ENCODE measurements around the gene LDLRAD3.

The LDLRAD3 gene

GRCh38 chr11:36081274-36081945 is 137.5 kb downstream of the LDLRAD3 start:
- Histone ChIP-seq H3K36me3 (ENCODE audit: control insufficient read depth, insufficient read depth, low read length) (no peaks in the 10 kb centered on the region), H3K4me3 (replicated peaks; ENCODE audit: low read depth, low read length) (no peak overlapping the region), H3K27me3 (replicated peaks; ENCODE audit: control insufficient read depth, insufficient read depth, low read length) (no peaks in the 10 kb centered on the region)
- no peak for DNase-seq (ENCODE audit: extremely low read depth, insufficient read length)
- no peak for TF ChIP-seq CTCF (IDR thresholded peaks at IDR 0.05; ENCODE audit: insufficient read depth, low read length, poor library complexity, severe bottlenecking)

- no peaks in the 10 kb centered on the region for H3K36me3 ChIP-seq (ENCODE audit: control insufficient read depth, insufficient read depth, low read length)
- no peaks in the 10 kb centered on the region; the same call in 1 of the 2 replicates for H3K27me3 ChIP-seq (replicated peaks; ENCODE audit: control insufficient read depth, insufficient read depth, low read length)
- DNase-seq (ENCODE audit: extremely low read depth, insufficient read length), result no peak
- TF ChIP-seq CTCF (IDR thresholded peaks at IDR 0.05; ENCODE audit: insufficient read depth, low read length, poor library complexity, severe bottlenecking), result no peak
- H3K4me3 ChIP-seq (replicated peaks; ENCODE audit: low read depth, low read length), result no peak overlapping the region
These were observed 142.5 kb downstream of the LDLRAD3 start for GRCh38 chr11:36086366-36086765.

- TF ChIP-seq CTCF (IDR thresholded peaks at IDR 0.05; ENCODE audit: insufficient read depth, low read length, poor library complexity, severe bottlenecking), result no peak
- H3K36me3 ChIP-seq (ENCODE audit: control insufficient read depth, insufficient read depth, low read length), result no peaks in the 10 kb centered on the region
- no peaks in the 10 kb centered on the region; the same call in 1 of the 2 replicates for H3K27me3 ChIP-seq (replicated peaks; ENCODE audit: control insufficient read depth, insufficient read depth, low read length)
- H3K4me3 ChIP-seq (replicated peaks; ENCODE audit: low read depth, low read length), result no peak overlapping the region
- DNase-seq (ENCODE audit: extremely low read depth, insufficient read length), result no peak
These were observed 144.6 kb downstream of the LDLRAD3 start for GRCh38 chr11:36088266-36088972.

GRCh38 chr11:36089920-36090319 is 146.1 kb downstream of the LDLRAD3 start:
- H3K36me3 ChIP-seq (ENCODE audit: control insufficient read depth, insufficient read depth, low read length), result no peaks in the 10 kb centered on the region

GRCh38 chr11:36090356-36091109 is 146.7 kb downstream of the LDLRAD3 start:
- no peaks in the 10 kb centered on the region; the same call in 1 of the 2 replicates for H3K27me3 ChIP-seq (replicated peaks; ENCODE audit: control insufficient read depth, insufficient read depth, low read length)
- DNase-seq (ENCODE audit: extremely low read depth, insufficient read length), result no peak
- H3K36me3 ChIP-seq (ENCODE audit: control insufficient read depth, insufficient read depth, low read length), result no peaks in the 10 kb centered on the region
- H3K4me3 ChIP-seq (replicated peaks; ENCODE audit: low read depth, low read length), result no peak overlapping the region
- TF ChIP-seq CTCF (IDR thresholded peaks at IDR 0.05; ENCODE audit: insufficient read depth, low read length, poor library complexity, severe bottlenecking), result no peak

More at GRCh38 chr11:36089920-36090319, 146.1 kb downstream of the LDLRAD3 start:
- DNase-seq (ENCODE audit: extremely low read depth, insufficient read length), result no peak
- TF ChIP-seq CTCF (IDR thresholded peaks at IDR 0.05; ENCODE audit: insufficient read depth, low read length, poor library complexity, severe bottlenecking), result no peak
- H3K4me3 ChIP-seq (replicated peaks; ENCODE audit: low read depth, low read length), result no peak overlapping the region
- H3K27me3 ChIP-seq (replicated peaks; ENCODE audit: control insufficient read depth, insufficient read depth, low read length), result no peaks in the 10 kb centered on the region; the same call in 1 of the 2 replicates

Measured in GM06990 (cell line).